WI38 (cell line): ENCODE measurements around the gene NRXN2.

ENCODE experiments used
- H3K4me3 ChIP-seq: 2 replicates; pipeline ENCODE4 v1.5.1; 2011; ENCODE audit warnings: low read depth, mild to moderate bottlenecking, control low read depth, low read length
- CTCF ChIP-seq: IDR thresholded peaks from 2 replicates; pipeline ENCODE4 v1.5.1; 2012; ENCODE audit warnings: low read depth, mild to moderate bottlenecking, control low read depth, low read length

NRXN2 gene

GRCh38 chr11:64722141-64723065 lies 594 bp downstream of the NRXN2 start:
- no peak for TF ChIP-seq CTCF
- H3K4me3 ChIP-seq, result no peak overlapping the region

- no peak overlapping the region for H3K4me3 ChIP-seq
- no peak for TF ChIP-seq CTCF
These were observed 1.7 kb downstream of the NRXN2 start for GRCh38 chr11:64721359-64721699.

- no peak for TF ChIP-seq CTCF
These were observed 2.2 kb downstream of the NRXN2 start for GRCh38 chr11:64720640-64721358.

GRCh38 chr11:64720167-64720566 lies 2.8 kb downstream of the NRXN2 start:
- no peak for TF ChIP-seq CTCF
- no peak overlapping the region for H3K4me3 ChIP-seq

More at GRCh38 chr11:64720640-64721358, 2.2 kb downstream of the NRXN2 start:
- H3K4me3 ChIP-seq, result no peak overlapping the region

- no peak for TF ChIP-seq CTCF
- H3K4me3 ChIP-seq, result no peak overlapping the region
These were observed 3.6 kb downstream of the NRXN2 start for GRCh38 chr11:64719406-64719805.

GRCh38 chr11:64718780-64719124 lies 4.2 kb downstream of the NRXN2 start:
- no peak for TF ChIP-seq CTCF
- no peak overlapping the region for H3K4me3 ChIP-seq
